GM21367 (cell line): Measurements from ENCODE around the gene TENT5C.
A peak's percentile ranks its signal among the peaks of the same experiment; 100 is the strongest.
"Not testable (repeated sequence)": the region's sequence is repeated elsewhere in the genome, so short reads cannot be mapped to it uniquely, and the experiment has no call there.

Experiments
- ATAC-seq: cut with Tn5 transposase; IDR thresholded peaks from one replicate; pipeline ENCODE4 v1.9.1; 2021; ENCODE audit not compliant: unreplicated experiment

Gene TENT5C

DNA sequence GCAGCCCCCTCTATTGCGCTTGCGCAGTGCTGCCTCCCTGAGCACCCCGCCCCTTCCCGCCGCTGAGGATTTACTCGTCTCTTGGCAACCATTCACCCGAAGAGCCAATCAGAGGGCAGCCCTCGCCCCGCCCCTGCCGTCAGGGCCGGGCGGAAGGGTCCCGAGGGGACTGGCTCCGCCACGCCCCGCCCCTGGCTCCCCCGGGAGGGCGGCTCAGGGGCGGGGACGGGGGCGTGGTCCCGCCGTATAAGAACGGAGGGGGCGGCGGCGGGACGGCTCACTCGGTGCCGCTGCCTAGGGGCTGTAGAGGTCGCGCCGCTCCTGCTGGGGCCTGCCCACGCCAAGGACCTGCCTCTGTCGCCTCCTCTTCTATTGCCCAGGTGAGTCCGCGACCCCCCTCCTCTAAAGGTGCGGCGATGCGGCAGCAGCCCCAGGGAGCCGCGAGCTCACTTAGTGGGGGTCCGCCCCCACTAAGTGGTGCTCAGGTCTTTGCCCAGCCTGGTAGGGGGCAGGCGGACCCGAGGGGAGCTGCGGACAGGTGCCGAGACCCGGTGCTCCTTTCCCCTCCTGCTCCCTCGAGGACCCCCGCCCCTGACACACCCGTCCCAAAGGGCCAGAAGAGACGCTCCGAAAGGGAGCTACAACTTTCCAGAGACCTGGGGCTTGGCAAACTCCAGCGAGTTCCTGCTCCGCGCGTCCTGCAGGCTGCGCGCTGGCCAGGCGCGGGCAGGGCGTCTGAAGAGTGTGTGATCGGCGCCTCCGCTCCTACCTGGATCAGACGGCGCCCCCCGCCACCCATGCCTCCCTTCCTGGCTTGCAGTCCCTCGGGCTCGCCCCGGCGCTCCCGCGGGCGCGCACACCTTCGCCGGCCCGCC lies at the start of gene TENT5C:
Gene TENT5C, plus strand, starts transcription at position 275 of the 875 bp plus-strand sequence. CDS start 16,821 bp downstream, outside the sequence.
- ATAC-seq, result peak; percentile 84

DNA sequence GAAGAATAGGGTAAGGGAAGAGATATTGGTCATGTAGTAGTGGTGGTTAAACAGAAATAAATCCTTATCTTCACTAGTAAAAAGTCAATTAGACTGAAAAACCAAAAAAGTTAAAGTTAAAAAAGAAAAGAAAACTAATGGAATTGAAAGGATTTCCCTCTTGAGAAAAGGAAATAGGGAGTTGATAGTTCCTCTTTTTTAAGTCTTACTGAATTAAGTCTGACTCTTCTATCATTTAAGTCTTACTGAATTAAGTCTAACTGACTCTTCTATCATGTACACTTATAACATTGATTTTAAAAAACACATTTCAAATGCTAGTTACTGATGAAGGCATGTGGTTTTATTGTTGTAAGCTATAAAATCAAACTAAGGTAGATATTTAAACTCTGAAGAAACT lies 49.5 kb upstream of the TENT5C start:
- no peak for ATAC-seq

DNA sequence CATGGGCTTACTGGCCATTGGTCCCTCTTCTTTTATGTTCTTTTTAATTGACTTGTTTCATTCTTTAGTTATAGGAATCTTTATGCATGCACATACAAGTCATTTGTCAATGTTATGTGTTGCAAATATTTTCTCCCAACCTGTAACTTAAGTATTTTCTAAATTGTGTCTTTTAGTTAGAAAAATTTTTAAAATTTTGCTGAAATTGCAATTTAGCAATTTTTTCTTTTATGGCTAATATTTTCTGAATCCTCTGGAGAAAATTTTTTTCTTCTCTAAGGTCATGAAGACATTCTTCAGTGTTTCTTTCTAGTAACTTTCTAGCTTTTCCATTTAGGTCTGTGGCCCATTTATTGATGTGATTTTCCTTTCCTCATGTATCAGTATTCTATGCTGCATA lies 48.9 kb upstream of the TENT5C start:
- no peak for ATAC-seq

DNA sequence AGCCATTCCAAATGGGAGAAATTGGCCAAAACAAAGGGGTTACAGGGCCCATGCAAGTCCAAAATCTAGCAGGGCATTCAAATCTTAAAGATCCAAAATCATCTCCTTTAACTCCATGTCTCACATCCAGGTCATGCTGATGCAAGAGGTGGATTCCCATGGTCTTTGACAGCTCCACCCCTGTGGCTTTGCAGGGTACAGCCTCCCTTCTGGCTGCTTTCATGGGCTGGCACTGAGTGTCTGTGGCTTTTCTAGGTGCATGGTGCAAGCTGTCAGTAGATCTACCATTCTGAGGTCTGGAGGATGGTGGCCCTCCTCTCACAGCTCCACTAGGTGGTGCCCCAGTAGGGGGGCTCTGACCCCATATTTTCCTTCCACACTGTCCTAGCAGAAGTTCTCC lies 47.4 kb upstream of the TENT5C start:
- not testable (repeated sequence) for ATAC-seq

DNA sequence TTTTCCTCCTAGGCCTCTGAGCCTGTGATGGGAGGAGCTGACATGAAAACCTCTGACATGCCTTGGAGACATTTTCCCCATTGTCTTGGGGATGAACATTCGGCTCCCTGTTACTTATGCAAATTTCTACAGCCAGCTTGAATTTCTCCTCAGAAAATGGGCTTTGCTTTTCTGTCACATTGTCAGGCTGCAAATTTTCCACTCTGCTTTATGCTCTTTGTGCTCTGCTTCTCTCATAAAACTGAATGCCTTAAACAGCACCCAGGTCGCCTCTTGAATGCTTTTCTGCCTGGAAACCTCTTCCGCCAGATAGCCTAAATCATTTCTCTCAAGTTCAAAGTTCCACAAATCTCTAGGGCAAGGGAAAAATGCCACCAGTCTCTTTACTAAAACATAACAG lies 46.7 kb upstream of the TENT5C start:
- no peak for ATAC-seq

DNA sequence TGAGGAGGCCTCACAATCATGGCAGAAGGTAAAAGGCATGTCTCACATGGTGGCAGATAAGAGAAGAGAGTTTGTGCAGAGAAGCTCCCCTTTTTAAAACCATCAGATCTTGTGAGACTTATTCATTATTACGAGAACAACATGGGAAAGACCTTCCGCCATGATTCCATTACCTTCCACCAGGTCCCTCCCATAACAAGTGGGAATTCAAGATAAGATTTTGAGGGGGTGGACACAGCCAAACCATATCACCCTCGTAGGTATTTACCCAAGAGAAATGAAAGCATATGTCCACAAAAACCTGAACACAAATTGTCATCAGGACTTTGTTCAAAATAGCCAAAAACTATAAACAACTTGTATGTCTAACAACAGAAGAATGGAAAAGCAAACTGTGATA lies 45.9 kb upstream of the TENT5C start:
- no peak for ATAC-seq

DNA sequence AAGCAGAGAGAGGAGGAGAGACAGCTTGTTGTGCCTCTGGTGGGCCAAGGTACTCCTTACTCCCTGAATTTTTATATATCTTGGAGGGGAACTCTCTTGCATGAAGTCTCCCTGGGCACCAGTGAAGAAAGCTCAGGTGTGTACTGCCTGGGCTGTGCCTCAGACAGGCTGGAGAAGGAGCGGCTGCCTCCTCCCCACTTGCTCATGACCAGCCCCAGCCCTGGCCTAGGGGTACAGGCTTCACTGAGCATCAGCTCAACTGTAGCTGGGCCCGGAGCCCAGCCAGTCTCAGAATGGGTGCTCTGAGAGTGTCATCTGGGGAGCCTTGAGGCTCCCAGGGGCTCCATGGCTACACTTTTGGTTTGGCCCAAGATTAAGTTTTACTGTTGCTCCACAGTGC lies 44.8 kb upstream of the TENT5C start:
- ATAC-seq, result no peak

DNA sequence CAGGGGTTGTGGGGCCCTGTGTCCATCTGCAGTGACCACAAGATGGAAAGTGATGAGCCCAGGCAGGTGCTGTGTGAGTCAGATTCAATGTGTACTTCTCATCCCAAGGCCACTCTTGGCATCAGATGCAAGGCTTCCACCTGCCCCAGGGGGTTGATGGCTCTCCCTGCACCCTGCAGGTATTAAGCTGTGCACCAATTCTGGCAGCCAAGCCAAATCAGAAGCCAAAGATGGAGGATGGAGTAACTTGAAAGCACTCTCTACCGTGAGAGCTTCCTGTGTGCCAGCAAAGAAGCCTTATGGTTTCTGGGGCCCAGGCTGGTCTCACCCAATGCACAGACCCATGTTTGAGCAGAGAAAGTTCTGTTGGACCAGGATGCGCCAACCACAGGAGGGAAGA lies 44.3 kb upstream of the TENT5C start:
- no peak for ATAC-seq

DNA sequence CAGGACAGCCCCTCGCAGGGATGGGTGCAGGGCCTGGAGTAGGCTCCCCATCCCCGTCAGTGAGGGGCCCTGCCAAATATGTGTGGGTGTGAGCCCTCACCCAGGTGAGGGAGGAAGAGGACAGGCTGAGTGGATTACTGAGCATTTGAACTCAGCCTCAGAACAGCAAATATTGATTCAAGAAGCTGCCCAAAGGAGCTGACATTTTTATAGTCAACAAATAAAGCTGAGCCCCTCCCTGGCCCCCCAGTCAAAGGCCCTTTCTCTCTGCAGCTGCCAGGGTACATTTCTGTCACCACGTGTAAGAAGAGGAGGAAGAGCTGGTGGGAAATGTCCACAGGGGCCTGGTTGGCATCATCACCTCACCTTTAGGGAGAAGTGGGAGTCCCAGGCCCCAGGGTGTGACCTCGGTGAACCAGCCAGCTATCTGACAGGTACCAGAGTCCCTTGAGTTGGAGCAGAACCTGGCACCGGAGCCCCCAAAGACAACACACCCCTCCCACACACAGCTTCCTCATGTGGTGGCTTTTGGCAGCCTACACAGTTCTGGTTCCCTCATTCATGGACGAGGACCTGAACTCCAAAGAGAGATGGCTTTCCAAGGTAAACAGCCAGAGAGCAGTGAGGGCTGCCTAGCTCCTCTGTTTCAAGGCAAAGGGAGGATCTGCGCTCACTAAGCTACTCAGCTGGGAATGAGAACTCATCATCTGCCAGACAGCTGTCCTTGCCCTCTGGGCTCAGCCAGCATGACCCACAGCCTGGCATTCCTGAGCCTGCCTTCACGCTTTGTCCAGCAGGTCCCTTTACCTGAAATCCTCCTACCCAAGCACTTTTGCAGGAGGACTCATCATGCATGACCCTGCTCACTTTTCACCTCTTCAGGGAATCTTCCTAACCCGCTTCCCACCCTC lies 43.0 kb upstream of the TENT5C start:
- ATAC-seq, result no peak

DNA sequence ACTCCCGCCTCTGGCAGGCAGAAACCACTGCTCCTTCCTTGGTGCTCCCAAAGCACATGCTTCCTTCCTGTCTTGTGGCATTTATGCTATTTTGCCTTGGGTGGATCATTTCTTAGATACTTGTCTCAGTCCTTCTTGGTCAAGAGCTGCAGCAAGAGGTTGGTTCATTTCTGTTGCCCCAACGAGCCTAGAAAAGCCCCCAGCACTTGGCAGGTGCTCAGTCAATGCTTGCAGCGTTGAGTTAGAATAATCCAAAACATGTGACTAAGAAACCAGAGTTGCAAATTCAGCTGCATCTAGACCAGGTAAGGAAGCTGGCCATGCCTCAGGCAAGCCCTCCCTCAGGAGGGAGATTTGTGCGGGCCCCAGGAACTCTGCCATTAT lies 42.4 kb upstream of the TENT5C start:
- no peak for ATAC-seq

DNA sequence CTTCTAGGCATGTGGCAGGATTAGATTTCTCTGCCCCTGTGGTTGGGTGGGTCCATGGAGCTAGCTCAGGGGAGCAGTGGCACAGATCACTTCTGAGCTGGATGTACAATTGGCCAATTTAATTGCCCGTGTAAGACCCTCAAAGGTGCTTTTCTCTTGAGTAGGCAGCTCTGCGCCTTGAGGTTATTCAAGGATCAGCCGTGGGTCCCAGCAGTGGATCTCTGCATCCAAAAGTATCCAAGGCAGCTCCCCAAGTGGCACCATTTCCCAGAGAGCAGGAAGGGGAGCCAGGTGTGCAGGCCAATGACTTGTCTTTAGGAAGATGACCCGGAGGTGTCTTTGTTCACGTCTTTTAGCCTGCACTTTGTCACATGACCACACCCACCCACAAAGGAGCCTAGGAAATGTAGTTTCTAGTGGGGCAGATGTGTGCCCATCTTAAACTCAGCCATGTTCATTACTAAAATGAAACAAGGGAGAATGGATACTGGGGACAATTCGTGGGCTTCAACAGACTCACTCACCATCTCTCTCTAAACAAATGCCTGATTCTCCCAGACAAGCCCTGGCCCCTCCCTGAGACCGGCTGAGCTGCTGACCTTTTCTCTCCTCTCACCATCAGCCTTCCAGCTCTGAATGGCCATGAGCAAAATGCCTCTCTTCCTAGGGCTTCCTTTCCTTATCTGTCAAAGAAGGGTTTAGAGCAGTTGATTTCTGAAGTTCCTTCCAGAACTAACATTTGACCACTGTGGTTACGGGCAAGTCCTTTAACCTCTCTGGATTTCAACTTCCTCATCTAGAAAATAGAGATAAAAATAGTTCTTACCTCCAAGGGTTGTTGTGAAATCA lies 41.4 kb upstream of the TENT5C start:
- no peak for ATAC-seq

DNA sequence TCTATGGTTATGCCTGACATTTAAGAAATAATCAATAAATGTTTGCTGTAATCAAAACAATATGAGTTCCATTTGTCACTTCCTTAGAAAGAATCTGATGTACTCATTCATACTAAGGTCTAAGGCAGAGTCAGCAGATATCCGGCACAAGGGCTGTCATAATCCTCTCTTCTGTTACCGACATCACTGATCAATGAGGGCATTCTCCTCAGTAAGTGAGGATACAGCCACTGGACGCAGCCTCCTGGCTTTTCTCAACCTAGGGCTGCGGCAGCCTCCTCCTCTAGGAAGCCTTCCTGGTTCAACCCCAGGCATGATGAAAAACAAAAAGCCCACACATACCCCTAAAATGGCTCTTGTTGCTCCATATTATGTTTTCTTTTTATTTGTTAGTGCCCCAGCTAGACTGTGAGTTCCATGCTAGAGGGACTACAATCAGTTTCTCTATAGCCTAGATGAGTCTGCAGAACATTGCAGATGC lies 40.7 kb upstream of the TENT5C start:
- no peak for ATAC-seq

DNA sequence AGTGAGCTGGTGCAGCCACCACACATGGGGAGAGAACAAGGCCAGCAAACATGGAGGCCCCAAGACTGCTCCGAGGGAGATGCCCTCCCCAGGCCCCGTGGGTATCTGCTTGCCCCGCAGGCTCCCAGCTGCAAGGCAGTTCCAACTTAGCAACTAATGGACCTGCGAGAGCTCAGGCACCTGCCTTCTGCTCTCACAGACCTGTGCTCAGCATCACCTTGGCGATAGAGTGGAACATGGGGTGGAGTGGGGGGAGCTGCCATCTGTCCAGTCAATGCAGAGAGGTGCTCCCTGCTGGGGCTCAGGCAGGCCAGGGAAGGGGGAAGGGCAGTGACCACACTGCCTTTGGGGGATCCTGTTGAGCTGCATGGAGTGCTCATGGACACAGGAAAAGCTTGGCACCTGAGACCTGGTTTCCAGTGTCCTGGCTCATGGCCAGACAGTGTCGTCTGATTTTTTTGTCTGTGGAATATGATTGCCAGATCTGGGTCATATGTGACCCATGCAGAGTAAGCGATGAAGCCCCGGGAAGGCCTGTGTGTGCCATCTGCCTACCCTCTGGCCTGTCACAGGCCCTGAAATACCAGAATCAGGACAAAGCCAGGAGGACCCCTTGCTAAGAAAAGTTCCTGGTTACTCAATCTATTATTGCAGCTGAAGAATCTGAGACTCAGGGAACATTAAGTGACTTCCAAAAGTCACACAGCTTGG lies 39.9 kb upstream of the TENT5C start:
- ATAC-seq, result no peak

DNA sequence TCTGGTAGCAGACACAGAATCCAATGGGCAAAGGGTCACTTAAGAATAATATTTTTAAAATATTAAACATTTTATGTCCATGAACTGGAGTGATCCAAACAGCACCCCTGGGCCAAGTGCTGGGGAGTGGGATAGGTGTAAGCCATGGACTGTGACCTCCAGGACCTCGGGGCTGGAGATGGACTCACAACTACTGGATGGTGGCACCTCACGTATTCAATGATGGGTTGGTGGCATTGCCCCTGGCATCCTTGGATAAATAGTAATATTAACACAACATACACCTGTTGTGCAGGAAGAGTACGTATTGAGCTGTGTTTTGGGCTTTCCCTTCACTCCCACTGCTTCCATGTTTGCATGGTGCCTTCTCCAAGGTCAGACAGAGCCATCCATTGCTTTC lies 39.3 kb upstream of the TENT5C start:
- ATAC-seq, result no peak

DNA sequence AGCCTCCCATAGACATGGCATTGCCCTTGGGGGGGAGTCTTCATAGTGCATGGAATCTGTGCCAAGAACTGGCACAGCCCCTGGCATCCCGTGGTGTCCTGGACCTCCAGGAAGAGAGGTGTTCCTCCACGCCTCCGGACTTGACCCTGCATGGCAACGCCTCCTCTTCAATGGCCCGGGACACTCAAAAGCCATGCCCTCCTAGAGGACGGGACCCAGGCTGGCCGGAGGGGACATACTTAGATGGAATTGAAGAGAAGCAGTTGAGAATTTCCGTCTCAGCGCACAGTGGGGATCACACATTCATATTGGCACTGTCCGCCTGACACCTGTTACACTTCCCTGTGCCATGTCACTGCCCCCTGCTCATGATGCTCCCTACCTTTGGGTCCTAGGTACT lies 38.4 kb upstream of the TENT5C start:
- no peak for ATAC-seq

DNA sequence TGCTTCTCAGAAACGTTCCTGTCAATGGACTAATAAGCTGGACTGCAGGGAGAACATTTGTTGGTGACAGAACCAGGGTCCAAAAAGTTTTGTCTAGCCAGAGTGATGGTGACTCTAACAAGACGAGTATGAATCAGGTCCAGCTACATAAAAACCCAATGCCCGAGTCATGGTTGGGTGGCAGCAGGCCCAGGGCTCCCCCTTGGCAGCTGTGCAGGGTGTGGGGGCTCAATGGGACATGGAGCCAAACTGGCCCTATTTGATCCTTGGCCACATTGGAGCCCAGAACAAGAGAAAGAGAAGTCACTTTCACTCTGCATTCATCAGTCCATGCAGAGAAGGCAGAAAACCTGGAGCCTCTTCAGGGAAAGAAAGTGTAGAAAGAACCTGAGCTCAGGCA lies 37.9 kb upstream of the TENT5C start:
- ATAC-seq, result no peak

DNA sequence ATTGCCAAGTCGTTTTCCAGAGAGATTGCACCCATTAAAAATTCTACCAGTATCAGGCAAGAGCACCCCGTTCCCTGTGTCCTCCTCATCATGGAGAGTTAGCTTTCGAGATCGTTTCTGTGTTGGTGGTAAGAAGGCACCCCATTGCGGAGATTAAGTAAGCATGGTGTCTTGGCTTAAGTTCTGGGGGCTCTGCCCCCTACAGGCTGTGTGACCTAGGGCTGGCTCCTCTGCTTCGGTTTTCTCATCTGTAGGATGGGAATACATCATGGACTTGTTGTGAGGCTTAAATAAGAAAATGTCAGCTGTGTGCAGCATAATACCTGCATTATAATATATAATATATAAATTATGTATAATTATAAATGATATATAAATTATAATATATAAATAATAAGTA lies 36.8 kb upstream of the TENT5C start:
- no peak for ATAC-seq

DNA sequence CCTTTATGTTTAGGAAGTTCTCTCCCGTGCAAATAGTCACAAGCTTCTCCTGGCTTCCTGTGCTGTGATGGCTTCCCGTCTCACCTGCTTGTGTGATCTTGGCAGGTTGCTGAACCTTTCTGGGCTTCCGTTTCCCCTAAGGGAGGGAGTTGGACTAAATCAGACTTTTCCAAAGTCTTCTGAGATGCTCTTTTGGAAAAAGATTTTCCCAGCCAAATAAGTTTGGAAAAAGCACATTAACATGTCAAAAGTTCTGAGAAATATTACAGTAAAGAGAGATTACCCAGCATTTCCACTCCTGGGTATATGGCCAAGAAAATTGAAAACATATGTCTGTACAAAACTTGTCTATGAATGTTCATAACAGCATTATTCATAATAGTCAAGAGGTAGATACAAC lies 36.0 kb upstream of the TENT5C start:
- ATAC-seq, result no peak

DNA sequence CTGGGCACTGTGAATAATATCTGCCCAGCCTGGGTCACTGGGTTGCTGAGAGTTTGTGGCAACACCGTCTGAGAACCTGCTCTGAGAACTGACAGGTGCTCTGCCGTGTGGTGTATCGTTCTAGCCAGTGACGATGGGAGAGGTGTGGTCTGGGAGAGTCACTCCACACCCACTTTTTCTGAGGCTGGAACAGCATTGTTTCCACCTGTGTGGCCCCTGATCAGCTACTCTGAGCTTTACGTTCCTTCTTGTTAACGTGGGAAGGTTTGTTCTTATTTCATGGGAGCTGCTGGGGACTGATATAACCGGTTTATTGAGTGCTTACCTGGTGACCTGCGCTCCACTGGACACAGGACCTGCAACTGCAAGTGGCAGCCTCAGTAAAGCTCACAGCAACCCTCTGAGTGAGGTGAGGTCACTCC lies 34.8 kb upstream of the TENT5C start:
- no peak for ATAC-seq

DNA sequence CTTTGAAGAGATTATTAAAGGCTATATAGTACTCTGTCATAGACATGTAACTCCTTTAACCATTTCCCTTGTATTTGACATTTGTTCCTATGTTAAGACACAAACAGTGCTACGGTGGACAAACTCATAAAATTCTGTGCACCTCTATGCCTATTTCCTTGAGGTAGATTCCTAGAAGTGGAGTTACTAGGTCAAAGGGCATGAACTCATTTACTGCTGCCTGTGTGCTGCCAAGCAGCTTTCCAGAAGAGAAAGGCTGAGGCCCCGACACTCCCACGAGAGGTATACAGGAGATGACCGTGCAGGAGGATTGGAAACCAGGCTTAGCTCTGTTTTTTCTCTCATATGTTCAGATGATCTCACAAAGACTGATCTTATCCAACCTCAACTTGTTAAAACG lies 34.4 kb upstream of the TENT5C start:
- ATAC-seq, result no peak
